Naive thymus-derived CD4-positive, alpha-beta T cell (primary cell): ENCODE data around the gene MIOX. TPM values are rescaled to one million over a fixed set of nuclear protein-coding genes. Genes with fewer than 3 reads are reported as not detected.

ENCODE experiments used
- ATAC-seq: fragments of 150-1000 bp; cut with Tn5 transposase; 2 replicates; pipeline ENCODE4 v1.10.0; 2021; ENCODE audit warnings: mild to moderate bottlenecking, moderate library complexity
- CTCF ChIA-PET: fragments of 350-600 bp; sonication (Branson Sonifier 250); formaldehyde crosslinking; loops from one replicate; lab custom pipeline; 2021; ENCODE audit warnings: antibody characterized with exemption; lab: Charles Lee
- POLR2A ChIA-PET: fragments of 350-600 bp; sonication (Branson Sonifier 250); formaldehyde crosslinking; loops from one replicate; lab custom pipeline; 2021; ENCODE audit warnings: antibody characterized with exemption, inconsistent platforms; lab: Charles Lee
- DNase-seq, 9 donors: peaks; one replicate each; pipeline versions ENCODE4 v3.0.0 to v3.0.0-alpha.2; 2020 to 2022; ENCODE audit warnings: mixed read lengths in 1 of 9
- H3K27ac ChIP-seq: one replicate; pipeline ENCODE4 v1.7.0; 2013; ENCODE audit warnings: mild to moderate bottlenecking, low read depth, low read length, moderate library complexity
- H3K27me3 ChIP-seq, 2 donors: one replicate each; pipeline ENCODE4 v1.7.0; 2013; ENCODE audit warnings: low read length in 2 of 2, mild to moderate bottlenecking in 2 of 2, moderate library complexity in 2 of 2; ENCODE audit not compliant: control insufficient read depth in 2 of 2, insufficient read depth in 2 of 2
- H3K36me3 ChIP-seq, 3 experiments: 1 replicate in 2 of 3; 2 replicates in 1 of 3; pipeline ENCODE4 v1.7.0; 2013; ENCODE audit warnings: low read length in 3 of 3, mild to moderate bottlenecking in 3 of 3, moderate library complexity in 1 of 3; ENCODE audit not compliant: insufficient read depth in 3 of 3, control insufficient read depth in 2 of 3
- H3K4me1 ChIP-seq, 2 donors: one replicate each; pipeline ENCODE4 v1.7.0; 2013; ENCODE audit warnings: low read length in 2 of 2, mild to moderate bottlenecking in 2 of 2, moderate library complexity in 1 of 2; ENCODE audit not compliant: control insufficient read depth in 2 of 2, insufficient read depth in 2 of 2
- H3K4me3 ChIP-seq: 2 replicates; pipeline ENCODE4 v1.7.0; 2013; ENCODE audit warnings: mild to moderate bottlenecking, low read length
- H3K9me3 ChIP-seq, 3 experiments: 1 replicate in 2 of 3; 2 replicates in 1 of 3; pipeline ENCODE4 v1.7.0; 2013; ENCODE audit warnings: low read length in 3 of 3; ENCODE audit not compliant: control insufficient read depth in 2 of 3
- H3K27ac Mint-ChIP-seq, 9 donors: one replicate each; pipeline ENCODE4 v1.8.0; 2020 to 2022; ENCODE audit warnings: mixed read lengths in 9 of 9, mild to moderate bottlenecking in 8 of 9, moderate library complexity in 5 of 9, inconsistent platforms in 2 of 9
- H3K27me3 Mint-ChIP-seq, 5 donors: one replicate each; pipeline ENCODE4 v1.8.0; 2021 to 2022; ENCODE audit warnings: mixed read lengths in 5 of 5, mild to moderate bottlenecking in 1 of 5
- H3K36me3 Mint-ChIP-seq, 5 donors: one replicate each; pipeline ENCODE4 v1.8.0; 2020 to 2022; ENCODE audit warnings: mixed read lengths in 5 of 5, mild to moderate bottlenecking in 3 of 5, inconsistent platforms in 1 of 5
- H3K4me1 Mint-ChIP-seq, 7 donors: one replicate each; pipeline ENCODE4 v1.8.0; 2020 to 2022; ENCODE audit warnings: mixed read lengths in 7 of 7, mild to moderate bottlenecking in 3 of 7, inconsistent platforms in 1 of 7
- H3K4me3 Mint-ChIP-seq, 10 donors: one replicate each; pipeline ENCODE4 v1.8.0; 2020 to 2022; ENCODE audit warnings: mild to moderate bottlenecking in 10 of 10, mixed read lengths in 10 of 10, moderate library complexity in 6 of 10, inconsistent platforms in 2 of 10
- H3K9me3 Mint-ChIP-seq, 11 donors: one replicate each; pipeline ENCODE4 v1.8.0; 2020 to 2022; ENCODE audit warnings: mixed read lengths in 11 of 11, mild to moderate bottlenecking in 4 of 11, inconsistent platforms in 1 of 11, moderate library complexity in 1 of 11
- intact Hi-C, 2 donors: fragments of 100-400 bp; cut with micrococcal nuclease; formaldehyde crosslinking; loops; one replicate each; pipeline ENCODE4 v1.15.1; 2023
- polyA plus RNA-seq, 2 donors: library from polyadenylated mRNA; unstranded; fragments of 300-500 nt; fragmentation: Illumina TruSeq; gene quantifications; one replicate each; pipeline ENCODE4 v1.2.3, GENCODE V29; 2021
- total RNA-seq, 6 experiments: library from RNA in 5 of 6; stranded (reverse) in 5 of 6; gene quantifications; 1 replicate in 5 of 6; 2 replicates in 1 of 6; pipeline ENCODE4 v1.2.3 and lab custom pipeline; 2021 to 2026

The MIOX gene
- total and polyA plus RNA-seq, 7 experiments from 2014 or later: 0.22 TPM; not detected in 6

DNA sequence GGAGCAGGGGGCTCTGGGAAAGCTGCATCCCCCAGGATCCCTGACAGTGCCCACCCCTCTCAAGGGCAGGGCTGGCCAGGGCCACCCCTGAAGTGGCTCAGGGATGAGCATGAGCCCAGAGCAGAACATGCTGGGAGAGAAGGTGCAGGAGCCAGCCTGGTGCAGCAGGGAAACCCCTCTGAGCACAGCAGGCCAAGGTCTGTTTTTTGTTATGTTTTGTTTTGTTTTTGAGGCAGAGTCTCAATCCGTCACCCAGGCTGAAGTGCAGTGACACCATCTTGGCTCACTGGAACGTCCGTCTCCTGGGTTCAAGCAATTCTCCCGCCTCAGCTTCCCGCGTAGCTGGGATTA is 11.0 kb upstream of the MIOX start:
- Mint-ChIP-seq H3K27ac (peak overlapping the region; percentile 44 to 88 (median 63)), H3K4me1 (peaks cover 25 to 54% (median 39%) of the 10 kb centered on the region in 7 donors), H3K4me3 (peak overlapping the region; percentile 41 to 98 (median 70)), H3K36me3 (peaks cover 0 to 12% (median 3%) of the 10 kb centered on the region in 5 donors), H3K9me3 (no peaks in the 10 kb centered on the region), H3K27me3 (peaks cover 0 to 26% (median 0%) of the 10 kb centered on the region in 5 donors)
- ChIA-PET CTCF (interaction anchor here (0.6 to 0.7 kb wide), 2 partner anchors 32 to 145 kb away, joined by 3 read pairs; no protein-coding TSS in a partner anchor), POLR2A (interaction anchor here (1.3 kb wide), 1 partner anchor 50 kb away, joined by 4 read pairs; the partner anchor contains the start of gene SCO2)
- peak overlapping the region; percentile 90 for H3K27ac ChIP-seq
- peak overlapping the region; percentile 70 for H3K4me3 ChIP-seq
- no peaks in the 10 kb centered on the region for H3K9me3 ChIP-seq
- H3K4me1 ChIP-seq: peaks cover 33 to 35% of the 10 kb centered on the region in 2 donors
- peaks cover 0 to 3% (median 0%) of the 10 kb centered on the region in 3 experiments for H3K36me3 ChIP-seq
- ATAC-seq (no peak), DNase-seq (no peak)
- intact Hi-C loops: loop anchor here (1.0 to 10.0 kb wide), 4 partner anchors 32 to 201 kb away; partner anchors contain the start of genes CHKB (in 1 of the 2), LMF2 (in 1 of the 2) and MAPK11 (in 1 of the 2)
- H3K27me3 ChIP-seq: no peaks in the 10 kb centered on the region

DNA sequence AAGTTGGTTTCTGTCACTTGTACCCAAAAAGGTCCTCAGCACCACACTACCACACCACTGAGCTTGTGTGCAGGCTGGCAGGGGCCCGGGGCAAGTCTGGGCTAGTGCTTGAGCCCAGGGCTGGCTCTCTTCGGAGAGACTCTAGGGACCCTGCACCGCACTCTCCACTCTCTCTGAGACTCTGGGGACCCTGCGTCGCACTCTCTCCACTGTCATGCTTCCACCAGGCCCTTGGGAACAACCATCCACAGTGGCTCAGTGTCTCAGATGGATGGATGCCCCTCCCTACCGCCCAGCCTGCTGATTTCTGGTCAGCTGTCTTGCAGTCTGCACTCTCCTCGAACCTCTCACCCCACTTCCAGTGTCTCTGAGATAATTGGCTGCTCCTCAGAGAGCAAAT is 9.8 kb upstream of the MIOX start:
- H3K27ac Mint-ChIP-seq: peak overlapping the region in 8 of 9 donors; percentile 42 to 90 (median 62)
- CTCF ChIA-PET: no interaction called here

DNA sequence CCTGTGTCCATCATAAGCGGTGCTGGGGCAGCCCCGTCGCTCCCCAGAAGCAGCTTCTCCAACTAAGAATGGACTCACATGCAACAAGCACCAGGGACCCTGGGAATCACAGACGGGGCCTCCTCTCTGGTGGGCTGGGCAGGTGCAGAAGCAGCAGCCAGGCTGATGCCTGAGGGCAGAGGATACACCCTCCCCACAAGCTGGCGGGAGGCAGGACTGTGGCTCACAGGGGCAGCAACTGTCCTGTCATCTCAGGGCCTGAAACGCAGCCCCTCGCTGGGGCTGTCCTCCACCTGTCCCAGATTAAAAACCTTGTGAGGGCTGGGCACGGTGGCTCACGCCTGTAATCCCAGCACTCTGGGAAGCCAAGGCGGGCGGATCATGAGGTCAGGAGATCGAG is 8.7 kb upstream of the MIOX start:
- ChIA-PET CTCF (interaction anchor here (0.7 kb wide), 1 partner anchor 20 kb away, joined by 3 read pairs; no protein-coding TSS in a partner anchor), POLR2A (interaction anchor here (0.9 to 1.6 kb wide), 3 partner anchors 9 to 49 kb away, joined by 3 to 4 read pairs (median 3); no protein-coding TSS in a partner anchor)
- Histone ChIP-seq H3K36me3 (peaks cover 0 to 3% (median 0%) of the 10 kb centered on the region in 3 experiments), H3K9me3 (no peaks in the 10 kb centered on the region), H3K4me1 (peaks cover 16 to 17% of the 10 kb centered on the region in 2 donors), H3K4me3 (no peak overlapping the region), H3K27ac (no peak overlapping the region), H3K27me3 (no peaks in the 10 kb centered on the region)
- Mint-ChIP-seq H3K4me3 (peak overlapping the region in 2 of 10 donors; percentile 37 to 83), H3K4me1 (peaks cover 13 to 32% (median 20%) of the 10 kb centered on the region in 7 donors), H3K36me3 (peaks cover 0 to 7% (median 3%) of the 10 kb centered on the region in 5 donors), H3K27me3 (peaks cover 0 to 28% (median 0%) of the 10 kb centered on the region in 5 donors), H3K27ac (peak overlapping the region in 1 of 9 donors; percentile 53), H3K9me3 (no peaks in the 10 kb centered on the region)
- intact Hi-C loops: loop anchor here in 1 of 2 donors (10.0 kb wide), 1 partner anchor 203 kb away; the partner anchor contains the start of gene MAPK11
- DNase-seq (no peak), ATAC-seq (no peak)

More for the DNA sequence above, 9.8 kb upstream of the MIOX start:
- POLR2A ChIA-PET: no interaction called here
- ATAC-seq (no peak), DNase-seq (no peak)
- Mint-ChIP-seq H3K4me3 (peak overlapping the region; percentile 32 to 98 (median 66)), H3K36me3 (peaks cover 0 to 12% (median 3%) of the 10 kb centered on the region in 5 donors), H3K9me3 (no peaks in the 10 kb centered on the region), H3K4me1 (peaks cover 16 to 42% (median 28%) of the 10 kb centered on the region in 7 donors), H3K27me3 (peaks cover 0 to 28% (median 0%) of the 10 kb centered on the region in 5 donors)
- H3K4me1 ChIP-seq: peaks cover 23 to 24% of the 10 kb centered on the region in 2 donors
- peaks cover 0 to 3% (median 0%) of the 10 kb centered on the region in 3 experiments for H3K36me3 ChIP-seq
- intact Hi-C loops: loop anchor here in 1 of 2 donors (10.0 kb wide), 1 partner anchor 202 kb away; the partner anchor contains the start of gene MAPK11
- no peaks in the 10 kb centered on the region for H3K9me3 ChIP-seq
- no peak overlapping the region for H3K4me3 ChIP-seq
- no peak overlapping the region for H3K27ac ChIP-seq
- no peaks in the 10 kb centered on the region for H3K27me3 ChIP-seq

- ChIA-PET POLR2A (interaction anchor here (1.0 to 2.9 kb wide), 5 partner anchors 10 to 36 kb away, joined by 3 to 11 read pairs (median 4); partner anchors contain the start of genes LMF2 and NCAPH2), CTCF (interaction anchor here (0.5 to 1.3 kb wide), 3 partner anchors 10 to 88 kb away, joined by 3 to 5 read pairs (median 3); no protein-coding TSS in a partner anchor)
- peak overlapping the region in 9 of 10 donors; percentile 65 to 85 (median 74) for H3K4me3 Mint-ChIP-seq
- peaks cover 0 to 1% (median 0%) of the 10 kb centered on the region in 5 donors for H3K36me3 Mint-ChIP-seq
- H3K9me3 Mint-ChIP-seq: no peaks in the 10 kb centered on the region
- H3K27me3 Mint-ChIP-seq: peaks cover 0 to 28% (median 0%) of the 10 kb centered on the region in 5 donors
- Histone ChIP-seq H3K9me3 (no peaks in the 10 kb centered on the region), H3K36me3 (peaks cover 0 to 3% (median 0%) of the 10 kb centered on the region in 3 experiments), H3K4me3 (no peak overlapping the region), H3K27ac (no peak overlapping the region), H3K4me1 (peaks cover 7 to 8% of the 10 kb centered on the region in 2 donors), H3K27me3 (no peaks in the 10 kb centered on the region)
- ATAC-seq (no peak), DNase-seq (no peak)
- peaks cover 0 to 19% (median 10%) of the 10 kb centered on the region in 7 donors for H3K4me1 Mint-ChIP-seq
- intact Hi-C loops: loop anchor here in 1 of 2 donors (10.0 kb wide), 1 partner anchor 205 kb away; the partner anchor contains the start of gene MAPK11
- H3K27ac Mint-ChIP-seq: peak overlapping the region in 6 of 9 donors; percentile 0 to 78 (median 54)
Observed at GRCh38 chr22:50479721-50480120, 6.9 kb upstream of the MIOX start.

GRCh38 chr22:50481045-50481439 is 5.6 kb upstream of the MIOX start:
- Histone ChIP-seq H3K27ac (peak overlapping the region; percentile 45), H3K9me3 (no peaks in the 10 kb centered on the region), H3K4me3 (peak overlapping the region; percentile 39), H3K36me3 (no peaks in the 10 kb centered on the region), H3K4me1 (peaks cover 4 to 8% of the 10 kb centered on the region in 2 donors), H3K27me3 (no peaks in the 10 kb centered on the region)
- peak overlapping the region; percentile 42 to 85 (median 72) for H3K4me3 Mint-ChIP-seq
- DNase-seq: no peak
- no peaks in the 10 kb centered on the region for H3K9me3 Mint-ChIP-seq
- H3K27ac Mint-ChIP-seq: peak overlapping the region in 1 of 9 donors; percentile 55
- POLR2A ChIA-PET: interaction anchor here (1.5 to 2.9 kb wide), 3 partner anchors 11 to 22 kb away, joined by 3 to 11 read pairs (median 6); no protein-coding TSS in a partner anchor
- H3K27me3 Mint-ChIP-seq: peaks cover 0 to 28% (median 0%) of the 10 kb centered on the region in 5 donors
- intact Hi-C loops: loop anchor here in 1 of 2 donors (1.0 kb wide), 1 partner anchor 11 kb away; no protein-coding TSS in a partner anchor
- CTCF ChIA-PET: no interaction called here
- peaks cover 0 to 1% (median 0%) of the 10 kb centered on the region in 5 donors for H3K36me3 Mint-ChIP-seq
- no peak for ATAC-seq
- H3K4me1 Mint-ChIP-seq: peaks cover 0 to 15% (median 7%) of the 10 kb centered on the region in 7 donors

- Histone ChIP-seq H3K27ac (peak within 1 kb of the TSS; percentile 45), H3K4me1 (peaks cover 4 to 8% of the 10 kb centered on the region in 2 donors), H3K27me3 (no peaks in the 10 kb centered on the region), H3K36me3 (no peaks in the 10 kb centered on the region), H3K4me3 (peak within 1 kb of the TSS; percentile 39), H3K9me3 (no peaks in the 10 kb centered on the region)
- Mint-ChIP-seq H3K27me3 (peaks cover 0 to 28% (median 0%) of the 10 kb centered on the region in 5 donors), H3K4me1 (peaks cover 0 to 18% (median 7%) of the 10 kb centered on the region in 7 donors), H3K27ac (peak within 1 kb of the TSS in 6 of 9 donors; percentile 20 to 78 (median 61)), H3K9me3 (no peaks in the 10 kb centered on the region), H3K4me3 (peak within 1 kb of the TSS; percentile 58 to 85 (median 78)), H3K36me3 (peaks cover 0 to 1% (median 0%) of the 10 kb centered on the region in 5 donors)
- ATAC-seq: peak; percentile 86
- POLR2A ChIA-PET: interaction anchor here (1.5 to 2.9 kb wide), 3 partner anchors 11 to 22 kb away, joined by 3 to 11 read pairs (median 6); no protein-coding TSS in a partner anchor
- peak; percentile 36 to 79 (median 59) for DNase-seq
- intact Hi-C loops: loop anchor here in 1 of 2 donors (1.0 kb wide), 1 partner anchor 11 kb away; no protein-coding TSS in a partner anchor
- CTCF ChIA-PET: no interaction called here
Observed at GRCh38 chr22:50481440-50482106, 5.1 kb upstream of the MIOX start, which contains the start of gene ADM2. Gene ADM2 (plus strand): TSS chr22:50481543. CDS start chr22:50481848, 305 bp downstream.
